ENCODE measurements around the gene NR1H2. TPM values are rescaled to one million over a fixed set of nuclear protein-coding genes. Genes with fewer than 3 reads are reported as not detected.

The NR1H2 gene
- total and polyA plus RNA-seq, 4 donors: 52.5 to 114 (median 99.9) TPM

GRCh38 chr19:50392759-50393158 is 16.5 kb downstream of the NR1H2 start:
- DNase-seq (no peak), ATAC-seq (ENCODE audit: insufficient read depth, low FRiP score) (no peak)
- TF ChIP-seq CTCF (IDR thresholded peaks at IDR 0.05; ENCODE audit: control extremely low read depth, extremely low read depth): no peak
- Histone ChIP-seq H3K36me3 (ENCODE audit: control insufficient read depth in 4 of 4, insufficient read depth in 4 of 4, low read length in 4 of 4) (peaks cover 0 to 6% (median 0%) of the 10 kb centered on the region in 4 donors), H3K4me3 (no peak overlapping the region), H3K9ac (ENCODE audit: insufficient read depth in 1 of 2, low read length in 2 of 2) (no peak overlapping the region), H3K27me3 (ENCODE audit: control insufficient read depth in 3 of 3, insufficient read depth in 3 of 3, low read length in 2 of 3) (no peaks in the 10 kb centered on the region), H3K4me1 (ENCODE audit: control insufficient read depth in 5 of 5, insufficient read depth in 5 of 5, low read length in 5 of 5) (no peaks in the 10 kb centered on the region), H3K9me3 (ENCODE audit: control insufficient read depth in 4 of 4, insufficient read depth in 3 of 4, low read length in 3 of 4) (no peaks in the 10 kb centered on the region), H3K27ac (ENCODE audit: low read depth in 1 of 2, low read length in 1 of 2) (no peak overlapping the region)
- WGBS, 2 donors: 95 to 97% methylated on average over 5 of the region's 5 CpGs

- TF ChIP-seq CTCF (IDR thresholded peaks at IDR 0.05; ENCODE audit: control extremely low read depth, extremely low read depth): no peak
Measured at GRCh38 chr19:50393589-50393988, 17.3 kb downstream of the NR1H2 start.

GRCh38 chr19:50394017-50394416 is 17.8 kb downstream of the NR1H2 start:
- Histone ChIP-seq H3K4me1 (ENCODE audit: control insufficient read depth in 5 of 5, insufficient read depth in 5 of 5, low read length in 5 of 5) (no peaks in the 10 kb centered on the region), H3K4me3 (no peak overlapping the region), H3K27ac (ENCODE audit: low read depth in 1 of 2, low read length in 1 of 2) (no peak overlapping the region), H3K36me3 (ENCODE audit: control insufficient read depth in 4 of 4, insufficient read depth in 4 of 4, low read length in 4 of 4) (peaks cover 0 to 8% (median 2%) of the 10 kb centered on the region in 4 donors), H3K9ac (ENCODE audit: insufficient read depth in 1 of 2, low read length in 2 of 2) (no peak overlapping the region), H3K9me3 (ENCODE audit: control insufficient read depth in 4 of 4, insufficient read depth in 3 of 4, low read length in 3 of 4) (peaks cover 0 to 3% (median 0%) of the 10 kb centered on the region in 4 donors), H3K27me3 (ENCODE audit: control insufficient read depth in 3 of 3, insufficient read depth in 3 of 3, low read length in 2 of 3) (no peaks in the 10 kb centered on the region)
- no peak for ATAC-seq (ENCODE audit: insufficient read depth, low FRiP score)
- 95% methylated on average over 9 of the region's 9 CpGs for WGBS, 2 donors
- no peak for TF ChIP-seq CTCF (IDR thresholded peaks at IDR 0.05; ENCODE audit: control extremely low read depth, extremely low read depth)
- no peak for DNase-seq

More at GRCh38 chr19:50393589-50393988, 17.3 kb downstream of the NR1H2 start:
- H3K9me3 ChIP-seq (ENCODE audit: control insufficient read depth in 4 of 4, insufficient read depth in 3 of 4, low read length in 3 of 4): no peaks in the 10 kb centered on the region
- no peak overlapping the region for H3K9ac ChIP-seq (ENCODE audit: insufficient read depth in 1 of 2, low read length in 2 of 2)
- no peak for DNase-seq
- ATAC-seq (ENCODE audit: insufficient read depth, low FRiP score): no peak
- H3K4me3 ChIP-seq: no peak overlapping the region
- H3K4me1 ChIP-seq (ENCODE audit: control insufficient read depth in 5 of 5, insufficient read depth in 5 of 5, low read length in 5 of 5): no peaks in the 10 kb centered on the region
- 65 to 88% methylated on average over 4 of the region's 4 CpGs for WGBS, 2 donors
- no peaks in the 10 kb centered on the region for H3K27me3 ChIP-seq (ENCODE audit: control insufficient read depth in 3 of 3, insufficient read depth in 3 of 3, low read length in 2 of 3)
- peaks cover 0 to 8% (median 0%) of the 10 kb centered on the region in 4 donors for H3K36me3 ChIP-seq (ENCODE audit: control insufficient read depth in 4 of 4, insufficient read depth in 4 of 4, low read length in 4 of 4)
- H3K27ac ChIP-seq (ENCODE audit: low read depth in 1 of 2, low read length in 1 of 2): no peak overlapping the region

Measured in lung (tissue), 12 donors.